Measurements from ENCODE around the gene PUM1.
"Not testable (repeated sequence)": the region's sequence is repeated elsewhere in the genome, so short reads cannot be mapped to it uniquely, and the experiment has no call there.

Gene PUM1

GRCh38 chr1:31043631-31044030 is 21.9 kb downstream of the PUM1 start:
- CTCF ChIA-PET: no interaction called here
- DNase-seq (ENCODE audit: extremely low spot score): no peak

GRCh38 chr1:31042656-31043055 is 22.9 kb downstream of the PUM1 start:
- CTCF ChIA-PET: no interaction called here

More at GRCh38 chr1:31043631-31044030, 21.9 kb downstream of the PUM1 start:
- TF ChIP-seq ELF4 (IDR thresholded peaks at IDR 0.05) (no peak), LEF1 (IDR thresholded peaks at IDR 0.05; ENCODE audit: borderline replicate concordance) (no peak), SP1 (IDR thresholded peaks at IDR 0.05) (no peak), CTBP1 (IDR thresholded peaks at IDR 0.05; ENCODE audit: borderline replicate concordance) (no peak), FOXA1 (IDR thresholded peaks at IDR 0.05) (no peak), FOXK2 (IDR thresholded peaks at IDR 0.05) (no peak)
- POLR2A ChIA-PET: no interaction called here

GRCh38 chr1:31041529-31041928 is 24.0 kb downstream of the PUM1 start:
- POLR2A ChIA-PET: interaction anchor here (0.9 kb wide), 1 partner anchor 22 kb away, joined by 3 read pairs; no protein-coding TSS in a partner anchor
- DNase-seq (ENCODE audit: extremely low spot score): no peak
- CTCF ChIA-PET: interaction anchor here (0.7 kb wide), 1 partner anchor 22 kb away, joined by 4 read pairs; no protein-coding TSS in a partner anchor
- TF ChIP-seq LEF1 (IDR thresholded peaks at IDR 0.05; ENCODE audit: borderline replicate concordance) (no peak), FOXK2 (IDR thresholded peaks at IDR 0.05) (no peak), BHLHE40 (IDR thresholded peaks at IDR 0.05; ENCODE audit: borderline replicate concordance) (no peak), FOXA1 (IDR thresholded peaks at IDR 0.05) (no peak), ZNF384 (IDR thresholded peaks at IDR 0.05) (no peak), HDGF (IDR thresholded peaks at IDR 0.05; ENCODE audit: borderline replicate concordance) (no peak), L3MBTL2 (conservative IDR thresholded peaks at IDR 0.05) (no peak), NFRKB (IDR thresholded peaks at IDR 0.05) (no peak), CTBP1 (IDR thresholded peaks at IDR 0.05; ENCODE audit: borderline replicate concordance) (no peak), ARNT (IDR thresholded peaks at IDR 0.05) (no peak)

More at GRCh38 chr1:31042656-31043055, 22.9 kb downstream of the PUM1 start:
- DNase-seq (ENCODE audit: extremely low spot score): no peak
- POLR2A ChIA-PET: interaction anchor here (0.8 kb wide), 1 partner anchor 18 kb away, joined by 3 read pairs; no protein-coding TSS in a partner anchor
- TF ChIP-seq L3MBTL2 (conservative IDR thresholded peaks at IDR 0.05) (no peak), ARNT (IDR thresholded peaks at IDR 0.05) (no peak), SP1 (IDR thresholded peaks at IDR 0.05) (no peak), HDGF (IDR thresholded peaks at IDR 0.05; ENCODE audit: borderline replicate concordance) (no peak), ELF4 (IDR thresholded peaks at IDR 0.05) (no peak), FOXK2 (IDR thresholded peaks at IDR 0.05) (no peak), SUZ12 (IDR thresholded peaks at IDR 0.05) (no peak), CTBP1 (IDR thresholded peaks at IDR 0.05; ENCODE audit: borderline replicate concordance) (no peak), NFRKB (IDR thresholded peaks at IDR 0.05) (no peak), BHLHE40 (IDR thresholded peaks at IDR 0.05; ENCODE audit: borderline replicate concordance) (no peak), LEF1 (IDR thresholded peaks at IDR 0.05; ENCODE audit: borderline replicate concordance) (no peak), TARDBP (IDR thresholded peaks at IDR 0.05) (no peak)

GRCh38 chr1:31040038-31040437 is 25.5 kb downstream of the PUM1 start:
- ChIA-PET POLR2A (no interaction called here), CTCF (interaction anchor here (0.8 kb wide), 1 partner anchor 14 kb away, joined by 4 read pairs; no protein-coding TSS in a partner anchor)
- TF ChIP-seq TARDBP (IDR thresholded peaks at IDR 0.05) (no peak), CTBP1 (IDR thresholded peaks at IDR 0.05; ENCODE audit: borderline replicate concordance) (no peak), ARNT (IDR thresholded peaks at IDR 0.05) (no peak)
- no peak for DNase-seq (ENCODE audit: extremely low spot score)

- POLR2A ChIA-PET; CTCF ChIA-PET; DNase-seq (ENCODE audit: extremely low spot score): not testable (repeated sequence)
These were observed 26.6 kb downstream of the PUM1 start for GRCh38 chr1:31038935-31039334.

GRCh38 chr1:31038360-31038759 is 27.2 kb downstream of the PUM1 start:
- CTCF ChIA-PET: no interaction called here
- DNase-seq (ENCODE audit: extremely low spot score): no peak
- TF ChIP-seq TARDBP (IDR thresholded peaks at IDR 0.05) (no peak), CTBP1 (IDR thresholded peaks at IDR 0.05; ENCODE audit: borderline replicate concordance) (no peak), ZNF384 (IDR thresholded peaks at IDR 0.05) (no peak), NFRKB (IDR thresholded peaks at IDR 0.05) (no peak), ARNT (IDR thresholded peaks at IDR 0.05) (no peak), ELF4 (IDR thresholded peaks at IDR 0.05) (no peak), FOXK2 (IDR thresholded peaks at IDR 0.05) (no peak), HDGF (IDR thresholded peaks at IDR 0.05; ENCODE audit: borderline replicate concordance) (no peak), FOXM1 (IDR thresholded peaks at IDR 0.05; ENCODE audit: borderline replicate concordance) (no peak), L3MBTL2 (conservative IDR thresholded peaks at IDR 0.05) (no peak), LEF1 (IDR thresholded peaks at IDR 0.05; ENCODE audit: borderline replicate concordance) (no peak), SUZ12 (IDR thresholded peaks at IDR 0.05) (no peak), SP1 (IDR thresholded peaks at IDR 0.05) (no peak), FOXA1 (IDR thresholded peaks at IDR 0.05) (no peak)
- POLR2A ChIA-PET: no interaction called here

- no peak for DNase-seq (ENCODE audit: extremely low spot score)
- ChIA-PET CTCF (no interaction called here), POLR2A (interaction anchor here (1.3 kb wide), 1 partner anchor 29 kb away, joined by 4 read pairs; the partner anchor contains the start of gene PUM1)
- no peak for TF ChIP-seq ZNF384 (IDR thresholded peaks at IDR 0.05)
- no peak for TF ChIP-seq ELF4 (IDR thresholded peaks at IDR 0.05)
- TF ChIP-seq FOXA1 (IDR thresholded peaks at IDR 0.05): no peak
- no peak for TF ChIP-seq PKNOX1 (IDR thresholded peaks at IDR 0.05)
These were observed 28.6 kb downstream of the PUM1 start for GRCh38 chr1:31036749-31037500.

GRCh38 chr1:31033598-31033997 is 31.9 kb downstream of the PUM1 start:
- ChIA-PET POLR2A (no interaction called here), CTCF (interaction anchor here (0.9 kb wide), 1 partner anchor 9 kb away, joined by 3 read pairs; no protein-coding TSS in a partner anchor)
- DNase-seq (ENCODE audit: extremely low spot score): no peak
- TF ChIP-seq NFRKB (IDR thresholded peaks at IDR 0.05): no peak
- TF ChIP-seq SUZ12 (IDR thresholded peaks at IDR 0.05): no peak
- TF ChIP-seq L3MBTL2 (conservative IDR thresholded peaks at IDR 0.05): no peak

Data from HEK293T (cell line).